IPS-18a (cell line): ENCODE results near the gene TEC.

Source experiments
- H3K27ac ChIP-seq: one replicate; pipeline ENCODE4 v1.5.1; 2013; ENCODE audit warnings: low read length
- H3K27me3 ChIP-seq: one replicate; pipeline ENCODE4 v1.6.1; 2013; ENCODE audit warnings: mild to moderate bottlenecking, low read length; ENCODE audit not compliant: control insufficient read depth, insufficient read depth
- H3K36me3 ChIP-seq: one replicate; pipeline ENCODE4 v1.6.1; 2013; ENCODE audit warnings: low read depth, low read length; ENCODE audit not compliant: control insufficient read depth
- H3K4me1 ChIP-seq: one replicate; pipeline ENCODE4 v1.6.1; 2013; ENCODE audit warnings: low read depth, low read length; ENCODE audit not compliant: control insufficient read depth
- H3K4me3 ChIP-seq: one replicate; pipeline ENCODE4 v1.5.1; 2013; ENCODE audit warnings: low read length
- H3K9ac ChIP-seq: one replicate; pipeline ENCODE4 v1.6.1; 2013; ENCODE audit warnings: mild to moderate bottlenecking, low read length, moderate library complexity
- H3K9me3 ChIP-seq: one replicate; pipeline ENCODE4 v1.6.1; 2013; ENCODE audit warnings: low read depth, low read length; ENCODE audit not compliant: control insufficient read depth

TEC gene

DNA sequence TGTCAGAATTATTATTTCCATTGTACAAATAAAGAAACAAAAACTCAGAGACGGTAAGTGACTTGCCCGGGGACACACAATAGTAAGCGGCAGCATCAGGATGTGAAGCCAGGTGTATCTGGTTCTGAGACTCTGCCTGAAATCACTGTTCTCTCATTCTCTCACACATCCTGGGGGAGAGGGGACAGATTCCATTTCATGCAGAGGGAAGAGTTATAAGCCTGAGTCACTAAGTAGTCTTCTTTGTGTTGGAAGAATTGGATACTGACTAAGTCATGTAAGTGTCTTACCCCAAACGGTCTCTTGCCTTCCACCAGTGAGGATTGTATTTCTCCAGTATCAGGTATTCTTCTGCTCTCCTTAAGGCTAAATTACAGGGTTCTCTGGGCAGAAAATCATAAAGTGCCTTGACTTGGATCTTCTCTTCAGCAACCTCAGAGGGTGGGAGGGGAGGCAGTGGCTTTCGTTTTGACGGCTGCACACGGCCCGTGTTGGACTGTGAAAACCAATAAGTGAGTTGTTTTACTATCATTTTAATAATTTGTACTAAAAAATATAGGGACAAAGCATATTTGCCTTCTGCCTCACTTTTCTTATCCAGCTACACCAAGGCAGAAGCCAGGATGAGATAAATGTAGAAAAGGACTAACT lies 157.5 kb downstream of the TEC start:
- Histone ChIP-seq H3K9ac (no peak overlapping the region), H3K27me3 (no peaks in the 10 kb centered on the region), H3K9me3 (no peaks in the 10 kb centered on the region), H3K4me1 (peaks cover 22% of the 10 kb centered on the region), H3K27ac (no peak overlapping the region), H3K4me3 (no peak overlapping the region), H3K36me3 (no peaks in the 10 kb centered on the region)

DNA sequence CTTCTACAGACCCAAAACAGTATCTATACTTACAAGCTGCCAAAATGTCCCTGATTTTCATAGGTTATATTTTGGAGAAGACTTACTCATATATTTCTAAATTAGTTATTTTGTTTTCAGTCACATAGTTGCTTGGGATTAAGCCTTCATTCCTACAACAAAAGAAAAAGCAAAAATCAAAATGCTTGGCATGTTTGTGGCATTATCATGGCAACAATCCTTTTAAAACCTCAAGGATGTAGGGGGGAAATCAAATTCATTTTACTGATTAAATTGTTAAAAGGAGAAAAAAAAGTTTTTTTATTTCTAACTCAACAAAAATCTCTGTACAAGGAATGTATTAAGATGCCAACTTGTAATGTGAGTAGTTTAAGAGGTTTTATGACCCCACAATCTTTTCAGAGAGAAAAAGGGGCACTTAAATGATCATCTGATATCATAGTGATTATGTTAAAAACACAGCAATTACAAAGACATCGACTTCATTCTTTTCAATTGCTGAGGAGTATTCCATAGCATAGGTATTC lies 159.1 kb downstream of the TEC start:
- peaks cover 17% of the 10 kb centered on the region for H3K4me1 ChIP-seq
- H3K9me3 ChIP-seq = no peaks in the 10 kb centered on the region
- no peak overlapping the region for H3K27ac ChIP-seq
- H3K27me3 ChIP-seq = no peaks in the 10 kb centered on the region
- no peaks in the 10 kb centered on the region for H3K36me3 ChIP-seq
- H3K4me3 ChIP-seq = no peak overlapping the region
- no peak overlapping the region for H3K9ac ChIP-seq

DNA sequence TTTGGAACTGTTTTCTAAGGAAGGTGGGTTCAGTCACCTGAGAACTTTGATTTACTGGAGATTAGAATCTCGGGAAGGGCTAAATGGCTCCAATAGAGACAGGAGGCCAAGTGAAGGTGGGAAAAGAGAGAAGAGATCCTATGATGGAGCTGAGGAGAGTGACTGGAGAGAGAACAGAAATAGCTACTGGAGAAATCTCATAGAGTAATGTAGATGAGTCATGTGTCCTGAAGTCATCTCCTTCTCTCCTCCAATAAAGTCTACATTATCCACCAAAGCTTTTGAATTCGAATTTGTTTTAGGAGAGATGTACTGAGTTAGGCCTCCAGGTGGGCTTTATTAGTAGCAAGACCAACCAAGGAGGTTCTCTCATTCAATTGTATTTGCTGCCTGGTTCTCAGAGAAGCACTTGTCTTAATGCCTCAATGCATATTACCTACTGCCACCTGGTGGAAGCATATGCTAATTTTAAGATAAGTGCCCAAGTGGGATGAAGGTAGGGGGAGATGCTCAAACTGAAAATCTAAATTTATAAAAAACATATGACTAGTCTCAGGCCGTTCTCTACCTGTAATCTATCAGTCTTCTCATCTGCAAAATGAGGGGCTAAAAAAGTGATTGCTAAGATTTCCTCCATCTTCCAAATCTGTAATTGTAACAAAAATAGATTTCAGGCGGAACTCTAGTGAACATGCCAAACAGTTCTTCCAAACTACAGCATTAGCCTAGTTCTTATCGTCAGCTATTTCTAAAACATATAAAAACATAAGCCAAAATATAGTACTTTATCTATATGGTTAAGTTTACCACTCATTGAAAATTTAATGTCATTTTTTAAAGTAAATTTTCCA lies 160.0 kb downstream of the TEC start:
- Histone ChIP-seq H3K27me3 (no peaks in the 10 kb centered on the region), H3K9ac (no peak overlapping the region), H3K4me1 (peaks cover 17% of the 10 kb centered on the region), H3K9me3 (no peaks in the 10 kb centered on the region), H3K27ac (no peak overlapping the region), H3K4me3 (no peak overlapping the region), H3K36me3 (no peaks in the 10 kb centered on the region)

DNA sequence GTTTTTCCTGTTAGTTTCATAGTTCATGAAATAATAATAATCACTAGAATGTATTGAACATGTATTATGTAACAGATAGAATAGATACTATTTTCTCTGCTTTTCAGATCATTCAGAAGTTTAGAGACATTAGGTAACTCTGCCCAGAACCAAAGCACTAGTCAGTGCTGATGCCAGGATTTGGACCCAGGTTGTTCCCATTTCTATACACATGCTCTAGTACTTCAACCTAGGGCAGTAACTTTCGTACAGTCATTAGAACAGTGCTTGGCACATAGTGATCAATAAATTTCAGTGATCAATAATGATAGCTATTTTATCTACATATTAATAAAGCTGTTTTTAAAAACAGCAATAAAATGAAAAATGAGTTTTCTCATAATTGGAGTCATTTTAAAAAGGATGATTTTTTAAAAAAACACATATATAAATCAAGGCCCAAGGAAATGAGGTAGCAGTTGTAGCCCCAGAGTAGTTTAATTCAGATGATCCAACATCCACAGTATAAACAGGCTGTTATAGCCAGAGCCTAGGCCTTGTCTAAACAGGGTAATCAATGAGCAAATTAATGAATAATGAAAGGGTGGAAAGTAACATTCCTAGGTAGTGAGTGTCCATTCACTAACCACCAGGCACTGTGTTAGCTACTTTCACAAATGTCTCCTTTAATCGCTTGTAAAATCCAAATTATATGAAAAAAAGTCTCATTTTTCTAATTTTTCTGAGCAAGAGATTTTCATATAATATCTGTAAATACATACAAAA lies 161.1 kb downstream of the TEC start:
- Histone ChIP-seq H3K9me3 (no peaks in the 10 kb centered on the region), H3K4me1 (peaks cover 14% of the 10 kb centered on the region), H3K27ac (no peak overlapping the region), H3K9ac (no peak overlapping the region), H3K27me3 (no peaks in the 10 kb centered on the region), H3K36me3 (no peaks in the 10 kb centered on the region), H3K4me3 (no peak overlapping the region)

DNA sequence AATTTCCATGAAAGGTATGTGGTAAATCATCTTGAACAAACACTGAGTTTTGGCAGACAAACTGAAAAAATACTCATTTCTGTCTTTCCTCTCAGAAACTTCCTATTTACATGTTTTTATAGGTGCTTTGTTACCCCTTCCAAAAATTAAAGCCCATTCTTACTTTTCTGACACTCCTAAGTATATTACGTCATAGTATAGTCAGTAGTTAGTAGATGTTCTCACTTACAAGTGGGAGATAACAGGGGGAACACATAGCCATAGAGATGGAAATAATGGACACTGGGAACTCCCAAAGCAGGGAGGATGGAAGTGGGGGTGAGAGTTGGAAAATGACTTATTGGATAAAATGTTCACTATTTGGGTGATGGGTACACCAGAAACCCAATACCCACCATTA lies 164.4 kb downstream of the TEC start:
- Histone ChIP-seq H3K9me3 (no peaks in the 10 kb centered on the region), H3K27ac (no peak overlapping the region), H3K4me1 (peaks cover 5% of the 10 kb centered on the region), H3K9ac (no peak overlapping the region), H3K27me3 (no peaks in the 10 kb centered on the region), H3K4me3 (no peak overlapping the region), H3K36me3 (no peaks in the 10 kb centered on the region)

DNA sequence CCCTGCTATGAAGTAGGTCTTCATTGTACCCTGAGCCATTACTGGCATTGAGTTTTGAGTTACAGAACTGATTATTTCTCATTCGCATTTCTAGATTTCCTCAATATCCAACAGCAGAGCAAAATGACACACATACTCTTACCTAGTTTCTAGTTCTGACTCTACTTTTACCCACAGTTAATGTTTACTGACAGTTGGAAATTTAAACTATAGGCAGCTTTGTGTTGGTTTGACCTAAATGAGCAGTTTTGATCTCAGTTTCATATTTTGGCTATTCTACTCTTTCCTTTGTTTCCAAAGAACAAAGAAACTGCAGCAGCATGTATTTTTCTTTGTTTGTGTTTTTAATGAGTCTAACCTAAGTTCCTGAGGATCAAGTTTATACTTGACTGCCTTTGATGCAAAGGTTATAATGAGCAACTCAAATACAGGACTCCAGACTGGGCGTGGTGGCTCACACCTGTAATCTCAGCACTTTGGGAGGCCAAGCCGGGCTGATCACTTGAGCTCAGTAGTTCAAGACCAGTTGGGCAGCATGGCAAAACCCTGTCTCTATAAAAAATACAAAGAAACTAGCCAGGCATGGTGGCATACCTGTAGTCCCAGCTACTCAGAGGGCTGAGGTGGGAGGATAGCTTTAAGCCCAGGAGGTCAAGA lies 166.0 kb downstream of the TEC start:
- Histone ChIP-seq H3K4me1 (no peaks in the 10 kb centered on the region), H3K27me3 (no peaks in the 10 kb centered on the region), H3K9me3 (no peaks in the 10 kb centered on the region), H3K36me3 (no peaks in the 10 kb centered on the region), H3K4me3 (no peak overlapping the region), H3K9ac (no peak overlapping the region), H3K27ac (no peak overlapping the region)

DNA sequence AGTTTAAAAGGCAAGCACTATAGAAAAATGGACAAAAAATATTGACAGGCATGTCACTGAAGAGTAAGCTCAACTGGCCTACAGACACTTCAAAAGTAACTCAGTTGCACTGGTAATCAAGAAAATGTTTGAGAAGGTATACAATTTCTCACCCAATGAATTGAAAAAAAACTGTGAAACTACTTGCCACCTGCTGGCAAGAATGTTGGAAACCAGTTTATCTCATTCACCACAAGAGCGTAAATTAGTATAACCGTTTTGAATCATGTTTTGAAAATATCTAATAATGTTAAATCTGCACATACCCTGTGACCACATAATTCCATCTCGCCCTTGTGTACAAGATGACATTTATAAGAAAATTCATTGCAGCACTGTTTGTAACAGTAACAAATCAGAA lies 167.3 kb downstream of the TEC start:
- no peaks in the 10 kb centered on the region for H3K36me3 ChIP-seq
- H3K27me3 ChIP-seq = no peaks in the 10 kb centered on the region
- H3K9ac ChIP-seq = no peak overlapping the region
- no peaks in the 10 kb centered on the region for H3K4me1 ChIP-seq
- no peak overlapping the region for H3K27ac ChIP-seq
- H3K9me3 ChIP-seq = no peaks in the 10 kb centered on the region
- no peak overlapping the region for H3K4me3 ChIP-seq

DNA sequence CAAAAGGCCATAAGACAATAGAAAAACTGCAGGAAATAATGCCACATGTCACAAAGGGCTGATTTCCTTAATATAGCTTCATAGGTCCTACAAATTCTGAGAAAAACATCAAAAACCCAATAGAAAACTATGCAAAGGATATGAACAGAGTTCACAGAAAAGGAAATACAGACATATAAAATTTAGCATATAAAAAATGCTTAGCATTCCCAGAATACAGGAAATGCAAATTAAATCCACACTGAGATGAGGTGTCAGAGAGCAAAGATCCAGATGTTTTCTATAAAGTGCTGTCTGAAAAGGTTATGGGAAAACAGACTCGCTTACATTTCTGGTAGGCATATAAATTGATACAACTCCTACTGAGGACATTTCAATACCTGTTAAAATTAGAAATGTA lies 169.4 kb downstream of the TEC start:
- Histone ChIP-seq H3K9ac (no peak overlapping the region), H3K27me3 (no peaks in the 10 kb centered on the region), H3K36me3 (no peaks in the 10 kb centered on the region), H3K4me3 (no peak overlapping the region), H3K4me1 (no peaks in the 10 kb centered on the region), H3K27ac (no peak overlapping the region), H3K9me3 (no peaks in the 10 kb centered on the region)

DNA sequence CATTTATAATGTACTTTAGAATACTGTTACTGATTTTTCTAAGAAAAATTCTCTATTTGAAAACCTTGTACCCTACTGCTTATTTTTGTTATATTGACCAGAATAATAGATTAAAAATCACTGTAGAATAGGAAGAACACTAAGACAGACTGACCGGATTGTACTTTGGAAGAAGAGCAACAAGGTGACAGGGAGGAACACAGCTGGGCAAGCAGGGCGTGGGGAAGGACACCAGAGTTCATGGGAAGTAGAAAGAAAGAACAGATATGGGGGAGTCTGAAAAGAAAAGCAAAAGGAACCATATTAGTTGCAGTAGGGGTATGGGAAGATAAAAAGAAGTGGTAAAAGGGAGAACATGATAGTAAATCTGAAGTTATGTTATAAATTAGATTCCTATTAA lies 174.2 kb downstream of the TEC start:
- no peaks in the 10 kb centered on the region for H3K36me3 ChIP-seq
- H3K27me3 ChIP-seq = no peaks in the 10 kb centered on the region
- H3K27ac ChIP-seq = no peak overlapping the region
- H3K4me1 ChIP-seq = peaks cover 5% of the 10 kb centered on the region
- H3K9ac ChIP-seq = no peak overlapping the region
- no peaks in the 10 kb centered on the region for H3K9me3 ChIP-seq
- no peak overlapping the region for H3K4me3 ChIP-seq

DNA sequence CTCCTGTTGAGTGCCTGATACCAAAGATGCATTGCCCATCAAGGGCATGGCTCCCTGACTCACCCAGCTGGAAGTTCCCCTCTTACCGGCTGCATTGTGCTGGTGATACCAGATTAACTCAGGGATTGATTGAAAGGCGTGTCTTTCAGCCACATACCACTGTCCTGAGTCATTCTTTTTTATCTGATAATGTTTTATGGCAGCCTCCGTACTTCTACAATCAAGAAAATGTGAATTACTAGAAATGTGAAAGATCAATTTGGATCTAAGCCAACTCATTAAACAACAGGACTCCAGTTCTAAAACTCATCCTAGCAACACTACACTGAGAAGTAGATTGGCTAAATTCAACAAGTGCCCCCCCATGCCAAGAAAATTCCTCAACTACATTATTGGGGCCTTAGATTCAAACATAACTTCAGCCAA lies 175.6 kb downstream of the TEC start:
- Histone ChIP-seq H3K9me3 (no peaks in the 10 kb centered on the region), H3K4me3 (no peak overlapping the region), H3K9ac (no peak overlapping the region), H3K36me3 (no peaks in the 10 kb centered on the region), H3K27ac (no peak overlapping the region), H3K27me3 (no peaks in the 10 kb centered on the region), H3K4me1 (peaks cover 5% of the 10 kb centered on the region)

DNA sequence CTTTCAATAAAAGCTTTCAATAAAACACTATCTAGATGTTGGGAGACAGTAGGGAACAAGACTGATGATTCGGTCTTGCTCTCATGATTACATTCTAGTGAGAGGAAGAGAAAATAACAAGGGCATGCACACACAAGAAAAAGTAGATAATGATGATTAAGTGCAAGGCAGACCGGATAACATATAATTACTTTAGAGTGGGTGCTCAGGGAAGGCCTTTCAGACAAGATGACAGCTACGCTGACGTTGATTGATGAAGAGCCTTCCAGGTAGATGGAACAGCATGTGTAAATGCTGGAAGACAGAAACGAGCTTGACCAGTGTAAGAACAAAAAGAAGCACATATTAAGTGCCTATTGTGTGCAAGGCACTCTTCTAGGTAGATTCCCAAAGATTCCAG lies 179.0 kb downstream of the TEC start:
- Histone ChIP-seq H3K9ac (no peak overlapping the region), H3K4me3 (no peak overlapping the region), H3K27me3 (no peaks in the 10 kb centered on the region), H3K36me3 (no peaks in the 10 kb centered on the region), H3K4me1 (peaks cover 5% of the 10 kb centered on the region), H3K9me3 (no peaks in the 10 kb centered on the region), H3K27ac (no peak overlapping the region)
